ENCODE measurements around the gene DLGAP4. TPM values are rescaled to one million over a fixed set of nuclear protein-coding genes. Genes with fewer than 3 reads are reported as not detected.

Gene DLGAP4
- total and polyA plus RNA-seq, 2 of the 13 experiments (the other 11 are each of a cell fraction or from before 2014, with no cell fraction given): 15.2 to 26.7 TPM

GRCh38 chr20:36281785-36282380 lies 24.3 kb upstream of the DLGAP4 start (continued):
- TF ChIP-seq, protein P1, sequence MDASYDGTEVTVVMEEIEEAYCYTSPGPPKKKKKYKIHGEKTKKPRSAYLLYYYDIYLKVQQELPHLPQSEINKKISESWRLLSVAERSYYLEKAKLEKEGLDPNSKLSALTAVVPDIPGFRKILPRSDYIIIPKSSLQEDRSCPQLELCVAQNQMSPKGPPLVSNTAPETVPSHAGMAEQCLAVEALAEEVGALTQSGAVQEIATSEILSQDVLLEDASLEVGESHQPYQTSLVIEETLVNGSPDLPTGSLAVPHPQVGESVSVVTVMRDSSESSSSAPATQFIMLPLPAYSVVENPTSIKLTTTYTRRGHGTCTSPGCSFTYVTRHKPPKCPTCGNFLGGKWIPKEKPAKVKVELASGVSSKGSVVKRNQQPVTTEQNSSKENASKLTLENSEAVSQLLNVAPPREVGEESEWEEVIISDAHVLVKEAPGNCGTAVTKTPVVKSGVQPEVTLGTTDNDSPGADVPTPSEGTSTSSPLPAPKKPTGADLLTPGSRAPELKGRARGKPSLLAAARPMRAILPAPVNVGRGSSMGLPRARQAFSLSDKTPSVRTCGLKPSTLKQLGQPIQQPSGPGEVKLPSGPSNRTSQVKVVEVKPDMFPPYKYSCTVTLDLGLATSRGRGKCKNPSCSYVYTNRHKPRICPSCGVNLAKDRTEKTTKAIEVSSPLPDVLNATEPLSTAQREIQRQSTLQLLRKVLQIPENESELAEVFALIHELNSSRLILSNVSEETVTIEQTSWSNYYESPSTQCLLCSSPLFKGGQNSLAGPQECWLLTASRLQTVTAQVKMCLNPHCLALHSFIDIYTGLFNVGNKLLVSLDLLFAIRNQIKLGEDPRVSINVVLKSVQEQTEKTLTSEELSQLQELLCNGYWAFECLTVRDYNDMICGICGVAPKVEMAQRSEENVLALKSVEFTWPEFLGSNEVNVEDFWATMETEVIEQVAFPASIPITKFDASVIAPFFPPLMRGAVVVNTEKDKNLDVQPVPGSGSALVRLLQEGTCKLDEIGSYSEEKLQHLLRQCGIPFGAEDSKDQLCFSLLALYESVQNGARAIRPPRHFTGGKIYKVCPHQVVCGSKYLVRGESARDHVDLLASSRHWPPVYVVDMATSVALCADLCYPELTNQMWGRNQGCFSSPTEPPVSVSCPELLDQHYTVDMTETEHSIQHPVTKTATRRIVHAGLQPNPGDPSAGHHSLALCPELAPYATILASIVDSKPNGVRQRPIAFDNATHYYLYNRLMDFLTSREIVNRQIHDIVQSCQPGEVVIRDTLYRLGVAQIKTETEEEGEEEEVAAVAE (CRISPR knock-in tag; IDR thresholded peaks at IDR 0.05; ENCODE audit: borderline replicate concordance): no peak

- Histone ChIP-seq H3K4me1 (ENCODE audit: insufficient read depth, low read length) (no peaks in the 10 kb centered on the region), H4K20me1 (ENCODE audit: insufficient read depth, low read length) (no peaks in the 10 kb centered on the region), H3K9me3 (ENCODE audit: low read length) (no peaks in the 10 kb centered on the region), H3K36me3 (replicated peaks in 1 of 2; ENCODE audit: control insufficient read depth in 1 of 2, insufficient read depth in 2 of 2, low read length in 2 of 2) (peaks cover 0 to 2% of the 10 kb centered on the region in 2 experiments; a peak in 2 of 5 replicates), H3K4me2 (ENCODE audit: low read depth, low read length) (no peak overlapping the region), H3K27me3 (ENCODE audit: control insufficient read depth in 1 of 2, insufficient read depth in 2 of 2, low read length in 2 of 2) (no peaks in the 10 kb centered on the region; a peak in 1 of 5 replicates), H3K4me3 (replicated peaks in 1 of 3; ENCODE audit: insufficient read depth in 1 of 3, low read depth in 2 of 3, low read length in 3 of 3) (no peak overlapping the region), H3K9ac (ENCODE audit: insufficient read depth, low read depth, low read length) (no peak overlapping the region), H2AFZ (ENCODE audit: low read length) (no peak overlapping the region), H3K27ac (ENCODE audit: extremely low read length, insufficient read depth, low read length) (no peak overlapping the region), H3K79me2 (ENCODE audit: insufficient read depth, low read length) (no peaks in the 10 kb centered on the region)
- BruUV-seq (replicated peaks): no TSS peak
- 70% methylated on average over 5 of the region's 5 CpGs for WGBS (ENCODE audit: low lambda C conversion rate)
- intact Hi-C loops (cut with micrococcal nuclease; ENCODE audit: unreplicated experiment) (no loop called here), in situ Hi-C loops (cut with HindIII; ENCODE audit: extremely low pct_ligation_motif_present, low pct_unique_long_range_greater_than_20kb) (loop anchor here (10.0 kb wide), 1 partner anchor 60 kb away; no protein-coding TSS in a partner anchor)
- no peak for DNase-seq (ENCODE audit: low spot score)
- ATAC-seq: no peak
- ChIA-PET POLR2A (no interaction called here), CTCF (ENCODE audit: low intra/inter-chr PET ratio, low total read pairs) (no interaction called here)
- FAIRE-seq: no peak
- TF ChIP-seq ZNF160 (CRISPR knock-in tag; IDR thresholded peaks at IDR 0.05): no peak
- no peak for TF ChIP-seq NFAT5 (CRISPR knock-in tag; IDR thresholded peaks at IDR 0.05)
- TF ChIP-seq CREB1 (IDR thresholded peaks at IDR 0.05): no peak
- TF ChIP-seq CREB1 (CRISPR knock-in tag; IDR thresholded peaks at IDR 0.05): no peak
- TF ChIP-seq REL (CRISPR knock-in tag; conservative IDR thresholded peaks at IDR 0.05): no peak
- TF ChIP-seq, protein P2, sequence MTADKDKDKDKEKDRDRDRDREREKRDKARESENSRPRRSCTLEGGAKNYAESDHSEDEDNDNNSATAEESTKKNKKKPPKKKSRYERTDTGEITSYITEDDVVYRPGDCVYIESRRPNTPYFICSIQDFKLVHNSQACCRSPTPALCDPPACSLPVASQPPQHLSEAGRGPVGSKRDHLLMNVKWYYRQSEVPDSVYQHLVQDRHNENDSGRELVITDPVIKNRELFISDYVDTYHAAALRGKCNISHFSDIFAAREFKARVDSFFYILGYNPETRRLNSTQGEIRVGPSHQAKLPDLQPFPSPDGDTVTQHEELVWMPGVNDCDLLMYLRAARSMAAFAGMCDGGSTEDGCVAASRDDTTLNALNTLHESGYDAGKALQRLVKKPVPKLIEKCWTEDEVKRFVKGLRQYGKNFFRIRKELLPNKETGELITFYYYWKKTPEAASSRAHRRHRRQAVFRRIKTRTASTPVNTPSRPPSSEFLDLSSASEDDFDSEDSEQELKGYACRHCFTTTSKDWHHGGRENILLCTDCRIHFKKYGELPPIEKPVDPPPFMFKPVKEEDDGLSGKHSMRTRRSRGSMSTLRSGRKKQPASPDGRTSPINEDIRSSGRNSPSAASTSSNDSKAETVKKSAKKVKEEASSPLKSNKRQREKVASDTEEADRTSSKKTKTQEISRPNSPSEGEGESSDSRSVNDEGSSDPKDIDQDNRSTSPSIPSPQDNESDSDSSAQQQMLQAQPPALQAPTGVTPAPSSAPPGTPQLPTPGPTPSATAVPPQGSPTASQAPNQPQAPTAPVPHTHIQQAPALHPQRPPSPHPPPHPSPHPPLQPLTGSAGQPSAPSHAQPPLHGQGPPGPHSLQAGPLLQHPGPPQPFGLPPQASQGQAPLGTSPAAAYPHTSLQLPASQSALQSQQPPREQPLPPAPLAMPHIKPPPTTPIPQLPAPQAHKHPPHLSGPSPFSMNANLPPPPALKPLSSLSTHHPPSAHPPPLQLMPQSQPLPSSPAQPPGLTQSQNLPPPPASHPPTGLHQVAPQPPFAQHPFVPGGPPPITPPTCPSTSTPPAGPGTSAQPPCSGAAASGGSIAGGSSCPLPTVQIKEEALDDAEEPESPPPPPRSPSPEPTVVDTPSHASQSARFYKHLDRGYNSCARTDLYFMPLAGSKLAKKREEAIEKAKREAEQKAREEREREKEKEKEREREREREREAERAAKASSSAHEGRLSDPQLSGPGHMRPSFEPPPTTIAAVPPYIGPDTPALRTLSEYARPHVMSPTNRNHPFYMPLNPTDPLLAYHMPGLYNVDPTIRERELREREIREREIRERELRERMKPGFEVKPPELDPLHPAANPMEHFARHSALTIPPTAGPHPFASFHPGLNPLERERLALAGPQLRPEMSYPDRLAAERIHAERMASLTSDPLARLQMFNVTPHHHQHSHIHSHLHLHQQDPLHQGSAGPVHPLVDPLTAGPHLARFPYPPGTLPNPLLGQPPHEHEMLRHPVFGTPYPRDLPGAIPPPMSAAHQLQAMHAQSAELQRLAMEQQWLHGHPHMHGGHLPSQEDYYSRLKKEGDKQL (CRISPR knock-in tag; IDR thresholded peaks at IDR 0.05; ENCODE audit: low read depth): no peak
Measured at GRCh38 chr20:36284751-36285150, 21.4 kb upstream of the DLGAP4 start.

Measured in HepG2 (cell line).